Adrenal gland (tissue), 12 donors: ENCODE results near the gene MARCHF11. TPM values are rescaled to one million over a fixed set of nuclear protein-coding genes. Genes with fewer than 3 reads are reported as not detected.

Experiments used
- DNase-seq, 7 donors: peaks; one replicate each; pipeline ENCODE4 v3.0.0-alpha.2; 2019 to 2020
- H3K27ac ChIP-seq, 5 donors: fragments of 200-600 bp; sonication (generic) in 4 of 5; 1 replicate in 3 of 5; 2 replicates in 2 of 5; pipeline versions ENCODE4 v1.5.1 to v1.8.0; 2016 to 2020; ENCODE audit warnings: mild to moderate bottlenecking in 1 of 5
- H3K27me3 ChIP-seq: fragments of 200-600 bp; 2 replicates; pipeline ENCODE4 v1.8.0; 2021
- H3K36me3 ChIP-seq, 2 donors: fragments of 200-600 bp; replicated peaks in 1 of 2; 1 replicate in 1 of 2; 2 replicates in 1 of 2; pipeline versions ENCODE4 v1.5.1 to v1.8.0; 2018 to 2022
- H3K4me1 ChIP-seq, 2 donors: fragments of 200-600 bp; replicated peaks in 1 of 2; 1 replicate in 1 of 2; 2 replicates in 1 of 2; pipeline versions ENCODE4 v1.5.1 to v1.8.0; 2018 to 2021
- H3K4me3 ChIP-seq, 4 donors: fragments of 200-600 bp; sonication (generic) in 3 of 4; one replicate each; pipeline ENCODE4 v1.5.1; 2016 to 2018
- H3K9me3 ChIP-seq, 3 donors: fragments of 200-600 bp; sonication (generic) in 1 of 3; replicated peaks in 1 of 3; 1 replicate in 2 of 3; 2 replicates in 1 of 3; pipeline versions ENCODE4 v1.5.1 to v1.8.0; 2016 to 2021
- POLR2A ChIP-seq, 2 donors: fragments of 450-650 bp; IDR thresholded peaks; one replicate each; pipeline ENCODE4 v1.6.1; 2017; ENCODE audit warnings: antibody characterized with exemption in 2 of 2, mild to moderate bottlenecking in 2 of 2, moderate library complexity in 1 of 2
- WGBS, 4 donors: extraction: QIAGEN DNeasy Blood & Tissue Kit in 2 of 4; methylation state at CpG; one replicate each; pipeline versions ENCODE4 v1.1.5 to v1.1.7; 2013 to 2017; 5-methylcytosine and 5-hydroxymethylcytosine counted together
- intact Hi-C, 2 donors: fragments of 100-400 bp; cut with DNase I; formaldehyde crosslinking; loops; one replicate each; pipeline versions ENCODE4 v1.14.1 to v1.15.0; 2022 to 2023
- polyA plus RNA-seq, 3 donors: library from polyadenylated mRNA; stranded (reverse); fragments of 200-250 nt in 2 of 3; fragments of 350-450 nt in 1 of 3; fragmentation: Illumina TruSeq in 1 of 3; extraction: RNeasy Lipid Tissue Mini Kit (QIAGEN cat#74804) in 1 of 3; gene quantifications; one replicate each; pipeline ENCODE4 v1.2.3, GENCODE V29; 2013 to 2014
- total RNA-seq, 9 donors: library from RNA; depleted of rRNA in 4 of 9; stranded (reverse); fragments of >200 nt in 4 of 9; fragments of 120-200 nt in 1 of 9; fragmentation: NEBNext Ultra II Directional in 1 of 9; extraction: Animal tissue kit (Norgen Biotek cat#: 25700) in 1 of 9; gene quantifications; one replicate each; pipeline versions ENCODE4 v1.1.0 to v1.2.4, GENCODE V29; 2013 to 2023
- TF ChIP-seq, protein P1 (sequence below), 6 experiments: fragments of 450-650 bp in 4 of 6; fragments of 200-600 bp in 2 of 6; sonication (generic) in 1 of 6; IDR thresholded peaks; 1 replicate in 5 of 6; 2 replicates in 1 of 6; pipeline versions ENCODE4 v1.5.1 to v1.8.0; 2016 to 2021; ENCODE audit warnings: antibody characterized with exemption in 6 of 6, mild to moderate bottlenecking in 2 of 6, moderate library complexity in 1 of 6
- donor health status: healthy with polysubstance abuse.
- donor health status: Bipolar disorder and iron deficiency.
- donor health status: DM: yes; HTN: yes; CAD: no.
- donor health status: DM: no; HTN: no; CAD: no.
- donor health status: DM: no; HTN: no; CAD: no.
- donor health status: DM: yes; HTN: yes; CAD: no.

The MARCHF11 gene
- total and polyA plus RNA-seq, 12 donors: 0.14 to 3.9 (median 1.0) TPM; not detected in 6

DNA sequence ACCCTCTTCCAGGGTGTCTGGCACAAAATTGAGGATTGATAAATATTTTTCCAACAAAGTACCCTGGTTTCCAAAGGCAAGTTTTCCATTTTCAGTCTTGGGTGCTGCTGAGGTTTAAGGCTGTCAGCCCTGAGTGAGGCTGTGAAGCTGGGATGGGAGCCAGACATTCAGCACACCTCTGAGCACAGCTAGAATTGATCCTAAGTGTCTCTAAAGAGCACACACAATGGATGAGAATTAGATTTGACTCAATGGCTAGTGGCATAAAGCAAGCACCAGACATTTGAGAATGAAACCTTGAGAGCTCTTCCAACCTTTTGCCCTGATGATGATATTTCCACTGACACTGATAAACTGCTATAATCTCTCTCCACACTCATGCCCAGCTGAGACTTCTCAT, 131.5 kb downstream of the MARCHF11 start:
- no peak overlapping the region for H3K4me3 ChIP-seq
- H3K27me3 ChIP-seq: no peaks in the 10 kb centered on the region
- H3K36me3 ChIP-seq: no peaks in the 10 kb centered on the region
- no peaks in the 10 kb centered on the region for H3K4me1 ChIP-seq
- TF ChIP-seq, protein P1, sequence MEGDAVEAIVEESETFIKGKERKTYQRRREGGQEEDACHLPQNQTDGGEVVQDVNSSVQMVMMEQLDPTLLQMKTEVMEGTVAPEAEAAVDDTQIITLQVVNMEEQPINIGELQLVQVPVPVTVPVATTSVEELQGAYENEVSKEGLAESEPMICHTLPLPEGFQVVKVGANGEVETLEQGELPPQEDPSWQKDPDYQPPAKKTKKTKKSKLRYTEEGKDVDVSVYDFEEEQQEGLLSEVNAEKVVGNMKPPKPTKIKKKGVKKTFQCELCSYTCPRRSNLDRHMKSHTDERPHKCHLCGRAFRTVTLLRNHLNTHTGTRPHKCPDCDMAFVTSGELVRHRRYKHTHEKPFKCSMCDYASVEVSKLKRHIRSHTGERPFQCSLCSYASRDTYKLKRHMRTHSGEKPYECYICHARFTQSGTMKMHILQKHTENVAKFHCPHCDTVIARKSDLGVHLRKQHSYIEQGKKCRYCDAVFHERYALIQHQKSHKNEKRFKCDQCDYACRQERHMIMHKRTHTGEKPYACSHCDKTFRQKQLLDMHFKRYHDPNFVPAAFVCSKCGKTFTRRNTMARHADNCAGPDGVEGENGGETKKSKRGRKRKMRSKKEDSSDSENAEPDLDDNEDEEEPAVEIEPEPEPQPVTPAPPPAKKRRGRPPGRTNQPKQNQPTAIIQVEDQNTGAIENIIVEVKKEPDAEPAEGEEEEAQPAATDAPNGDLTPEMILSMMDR (IDR thresholded peaks at IDR 0.05): no peak
- no peaks in the 10 kb centered on the region for H3K9me3 ChIP-seq
- DNase-seq: no peak
- intact Hi-C loops: no loop called here
- no peak overlapping the region for H3K27ac ChIP-seq

DNA sequence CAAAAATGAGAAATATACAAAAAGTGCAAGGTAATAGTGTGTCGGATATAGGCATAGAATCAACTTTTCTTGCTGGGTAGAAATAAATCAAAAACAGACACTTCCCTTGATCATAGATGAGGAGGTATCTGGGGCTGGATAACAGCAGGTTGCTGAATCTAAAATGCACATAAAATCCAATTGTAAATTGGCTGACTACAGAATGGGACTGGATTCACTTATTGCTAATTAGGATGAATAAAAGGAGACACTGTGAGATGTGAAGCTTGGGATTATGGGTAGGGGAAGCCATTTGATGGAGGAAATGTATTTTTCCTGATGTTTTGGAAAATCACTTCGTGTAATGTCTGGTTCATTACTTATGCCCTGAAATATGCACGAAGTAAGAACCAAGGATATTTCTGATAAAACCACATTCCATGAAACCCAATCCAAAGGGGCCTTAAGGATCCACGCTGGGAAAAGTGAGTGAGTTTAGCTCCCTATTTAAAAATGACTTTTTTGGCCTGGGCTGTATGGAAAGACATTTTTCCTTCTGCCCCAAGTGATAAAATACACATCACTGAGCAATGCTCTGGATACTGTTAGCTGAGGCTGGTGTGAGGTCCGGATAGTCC, 136.1 kb downstream of the MARCHF11 start:
- TF ChIP-seq POLR2A (IDR thresholded peaks at IDR 0.05): no peak
- TF ChIP-seq, protein P1 (IDR thresholded peaks at IDR 0.05): no peak

DNA sequence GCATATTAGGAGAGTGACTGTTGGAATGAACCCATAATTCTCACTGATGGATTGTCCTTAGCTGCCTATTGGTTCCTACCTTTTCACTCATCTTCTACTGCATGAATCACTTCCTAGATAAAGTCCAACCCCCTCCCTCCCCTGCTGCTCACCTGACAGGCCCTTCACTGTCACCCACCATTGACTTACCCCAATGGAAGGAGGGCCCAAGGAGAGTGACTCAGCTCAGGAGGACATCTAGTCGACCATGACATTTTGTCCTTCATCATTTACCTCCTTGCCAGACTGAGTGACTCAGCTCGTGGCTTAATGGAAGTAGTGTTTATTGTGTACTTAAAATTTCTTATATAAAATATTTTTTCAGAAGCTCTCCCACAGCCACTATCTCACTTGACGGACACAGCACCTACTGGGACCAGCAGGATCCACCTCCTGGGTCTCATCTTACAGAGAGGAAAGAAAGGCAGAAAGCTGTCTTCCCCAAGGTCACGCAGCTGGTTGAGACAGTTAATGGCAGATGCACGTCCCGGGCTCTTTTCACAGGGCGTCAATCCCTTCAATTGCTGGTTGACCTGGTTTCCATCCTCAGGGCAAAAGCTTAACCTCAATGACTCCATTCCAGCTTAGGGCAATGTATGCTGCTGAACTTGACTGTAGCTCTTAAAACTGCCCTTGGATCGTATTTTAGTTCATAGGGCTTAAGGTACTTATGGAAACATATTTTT, 142.3 kb downstream of the MARCHF11 start:
- intact Hi-C loops: no loop called here
- no peaks in the 10 kb centered on the region for H3K27me3 ChIP-seq
- H3K9me3 ChIP-seq: no peaks in the 10 kb centered on the region
- peak in 4 of 7 donors; percentile 18 to 31 (median 22) for DNase-seq
- H3K4me3 ChIP-seq: no peak overlapping the region
- no peaks in the 10 kb centered on the region for H3K36me3 ChIP-seq
- TF ChIP-seq POLR2A (IDR thresholded peaks at IDR 0.05): no peak
- TF ChIP-seq, protein P1 (IDR thresholded peaks at IDR 0.05): no peak
- no peaks in the 10 kb centered on the region for H3K4me1 ChIP-seq
- H3K27ac ChIP-seq: no peak overlapping the region
- 55 to 76% (median 58%) methylated on average over 8 of the region's 8 CpGs for WGBS, 4 donors

More for the DNA sequence above, 136.1 kb downstream of the MARCHF11 start:
- no peak for DNase-seq
- Histone ChIP-seq H3K9me3 (no peaks in the 10 kb centered on the region), H3K27ac (no peak overlapping the region), H3K4me1 (no peaks in the 10 kb centered on the region), H3K4me3 (no peak overlapping the region), H3K36me3 (no peaks in the 10 kb centered on the region), H3K27me3 (no peaks in the 10 kb centered on the region)
- WGBS, 4 donors: 75 to 85% (median 83%) methylated on average over 5 of the region's 5 CpGs
- intact Hi-C loops: no loop called here

DNA sequence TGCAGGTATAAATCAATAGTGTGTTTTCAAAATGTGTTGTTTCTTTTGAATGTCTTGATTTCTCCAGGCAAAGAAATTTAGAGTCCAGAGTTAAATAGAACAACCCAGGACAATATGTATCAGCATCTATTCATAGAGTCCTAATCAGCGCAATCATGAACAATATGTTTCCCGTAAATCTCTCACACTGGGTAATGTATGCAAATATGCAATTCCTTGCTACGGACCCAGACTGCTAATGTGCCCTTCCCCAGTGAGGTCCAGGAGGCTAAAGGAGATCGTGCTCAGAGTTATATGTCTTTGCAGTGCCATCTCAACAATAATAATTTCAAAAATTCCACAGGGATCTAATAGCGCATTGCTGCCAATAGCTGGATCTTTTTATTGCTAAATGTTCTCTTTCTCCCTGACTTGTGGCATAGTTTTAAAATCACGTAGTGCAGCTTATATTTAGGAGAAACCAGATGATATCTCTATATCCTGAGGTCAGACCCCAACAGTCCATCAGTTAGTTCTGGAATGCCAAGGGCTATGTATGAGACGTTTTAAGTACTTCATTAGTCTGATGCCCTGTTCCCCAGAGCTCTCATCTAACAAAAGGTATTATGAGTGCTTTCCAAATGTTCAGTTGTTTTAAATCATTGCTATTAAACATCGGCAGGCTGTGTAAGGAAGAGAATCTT, 145.1 kb downstream of the MARCHF11 start:
- no peak overlapping the region for H3K4me3 ChIP-seq
- H3K27ac ChIP-seq: no peak overlapping the region
- H3K27me3 ChIP-seq: no peaks in the 10 kb centered on the region
- DNase-seq: no peak
- TF ChIP-seq, protein P1 (IDR thresholded peaks at IDR 0.05): no peak
- TF ChIP-seq POLR2A (IDR thresholded peaks at IDR 0.05): no peak
- H3K9me3 ChIP-seq: no peaks in the 10 kb centered on the region
- no peaks in the 10 kb centered on the region for H3K36me3 ChIP-seq
- intact Hi-C loops: no loop called here
- 71 to 78% (median 71%) methylated on average over 8 of the region's 8 CpGs for WGBS, 4 donors
- H3K4me1 ChIP-seq: no peaks in the 10 kb centered on the region
